Astrocyte of the cerebellum (primary cell): ENCODE data around the gene STAB2.

Experiments
- DNase-seq: peaks from one replicate; pipeline ENCODE4 v3.0.0-alpha.2; 2011; ENCODE audit warnings: low read depth
- H3K4me3 ChIP-seq: 2 replicates; pipeline ENCODE4 v1.5.1; 2011; ENCODE audit warnings: mild to moderate bottlenecking, low read depth, low read length, moderate library complexity
- CTCF ChIP-seq: IDR thresholded peaks from 2 replicates; pipeline ENCODE4 v1.5.1; 2012; ENCODE audit warnings: low read length, low read depth, moderate library complexity, mild to moderate bottlenecking; ENCODE audit errors: missing control alignments
- in situ Hi-C: cut with HindIII; loops from 2 replicates; pipeline ENCODE4 v1.10.0; 2017; ENCODE audit warnings: low sequenced_read_pairs

STAB2 gene

GRCh38 chr12:103686026-103686425 is 99.0 kb downstream of the STAB2 start:
- no peak for DNase-seq
- in situ Hi-C loops, result no loop called here
- no peak for TF ChIP-seq CTCF

GRCh38 chr12:103687253-103687652 is 100.2 kb downstream of the STAB2 start:
- in situ Hi-C loops, result no loop called here
- H3K4me3 ChIP-seq, result no peak overlapping the region
- TF ChIP-seq CTCF, result no peak
- DNase-seq, result no peak

More at GRCh38 chr12:103686026-103686425, 99.0 kb downstream of the STAB2 start:
- no peak overlapping the region for H3K4me3 ChIP-seq

- in situ Hi-C loops, result no loop called here
- no peak for TF ChIP-seq CTCF
- DNase-seq, result no peak
- H3K4me3 ChIP-seq, result no peak overlapping the region
Observed at GRCh38 chr12:103688376-103689063, 101.4 kb downstream of the STAB2 start.

- H3K4me3 ChIP-seq, result no peak overlapping the region
- in situ Hi-C loops, result no loop called here
- no peak for DNase-seq
- TF ChIP-seq CTCF, result no peak
Observed at GRCh38 chr12:103690426-103690825, 103.4 kb downstream of the STAB2 start.

GRCh38 chr12:103691063-103691462 is 104.0 kb downstream of the STAB2 start:
- in situ Hi-C loops, result no loop called here

GRCh38 chr12:103696101-103696500 is 109.0 kb downstream of the STAB2 start:
- DNase-seq, result no peak
- no peak overlapping the region for H3K4me3 ChIP-seq
- TF ChIP-seq CTCF, result no peak
- in situ Hi-C loops, result no loop called here

More at GRCh38 chr12:103691063-103691462, 104.0 kb downstream of the STAB2 start:
- no peak for TF ChIP-seq CTCF
- DNase-seq, result no peak
- H3K4me3 ChIP-seq, result no peak overlapping the region
